Left lobe of liver (tissue), 2 donors: Measurements from ENCODE around the gene GLYR1. TPM values are rescaled to one million over a fixed set of nuclear protein-coding genes. Genes with fewer than 3 reads are reported as not detected.

Source experiments
- ATAC-seq: fragments of 200-7000 bp; cut with Tn5 transposase; one replicate; pipeline ENCODE4 v1.9.1; 2020; ENCODE audit warnings: mild to moderate bottlenecking, moderate library complexity
- DNase-seq: peaks from one replicate; pipeline ENCODE4 v3.0.0-alpha.2; 2020; ENCODE audit warnings: low spot score
- total RNA-seq: library from RNA; stranded (reverse); gene quantifications from one replicate; pipeline ENCODE4 v1.2.1, GENCODE V29; 2021
- donor health status: DM: no; HTN: no; CAD: no; lungs with moderate emphysema.
- donor health status: DM: no; HTN: yes; CAD: no.

The GLYR1 gene
- total RNA-seq, 1 donor from 2014 or later, result 47.1 TPM

- ATAC-seq, result no peak
- DNase-seq, result no peak
These were observed 77.8 kb downstream of the GLYR1 start for GRCh38 chr16:4769306-4769638.

- peak; percentile 90 for ATAC-seq
- peak; percentile 99 for DNase-seq
These were observed 78.4 kb downstream of the GLYR1 start for GRCh38 chr16:4768549-4769305.

GRCh38 chr16:4767872-4768548 is 79.1 kb downstream of the GLYR1 start:
- ATAC-seq, result no peak
- no peak for DNase-seq

- peak; percentile 99 for DNase-seq
- peak; percentile 91 for ATAC-seq
These were observed 80.0 kb downstream of the GLYR1 start, which contains the start of gene ZNF500 for GRCh38 chr16:4766875-4767628. Gene ZNF500 (minus strand): TSS chr16:4767162. CDS start chr16:4765978, 1,184 bp downstream.

- ATAC-seq, result no peak
- DNase-seq, result no peak
These were observed 81.3 kb downstream of the GLYR1 start for GRCh38 chr16:4765511-4766474.

- DNase-seq (no peak), ATAC-seq (no peak)
These were observed 83.3 kb downstream of the GLYR1 start for GRCh38 chr16:4763791-4764190.

GRCh38 chr16:4762205-4762604 is 84.9 kb downstream of the GLYR1 start:
- DNase-seq (no peak), ATAC-seq (no peak)

GRCh38 chr16:4760221-4760910 is 86.7 kb downstream of the GLYR1 start:
- no peak for ATAC-seq
- DNase-seq, result no peak

GRCh38 chr16:4755687-4756086 is 91.4 kb downstream of the GLYR1 start:
- no peak for DNase-seq
- ATAC-seq, result no peak

- DNase-seq, result no peak
- ATAC-seq, result no peak
These were observed 92.2 kb downstream of the GLYR1 start for GRCh38 chr16:4754865-4755264.

GRCh38 chr16:4753227-4753626 is 93.9 kb downstream of the GLYR1 start:
- DNase-seq, result no peak
- ATAC-seq, result no peak

Other genes with a start within 250 kb of the GLYR1 start
- 19.1 TPM for gene UBALD1, start 232.4 kb downstream of the GLYR1 start, total RNA-seq
- 59.5 TPM for gene MGRN1, start 222.5 kb downstream of the GLYR1 start, total RNA-seq
- 40.4 TPM for gene NUDT16L1, start 153.7 kb downstream of the GLYR1 start, total RNA-seq
- gene ANKS3, start 113.0 kb downstream of the GLYR1 start, total RNA-seq, result 10.6 TPM
- 0.45 TPM for gene DNAAF8, start 112.8 kb downstream of the GLYR1 start, total RNA-seq
- 9.5 TPM for gene ZNF500, start 80.1 kb downstream of the GLYR1 start, total RNA-seq
- gene SEPTIN12, start 58.9 kb downstream of the GLYR1 start, total RNA-seq, result not detected
- gene SMIM22, start 51.9 kb downstream of the GLYR1 start, total RNA-seq, result 0.60 TPM
- gene ROGDI, start 44.7 kb downstream of the GLYR1 start, total RNA-seq, result 21.5 TPM
- 18.9 TPM for gene UBN1, start 193 bp upstream of the GLYR1 start, total RNA-seq
- 26.4 TPM for gene PPL, start 89.9 kb upstream of the GLYR1 start, total RNA-seq
- gene SEC14L5, start 111.0 kb upstream of the GLYR1 start, total RNA-seq, result 0.33 TPM
- gene NAGPA, start 186.6 kb upstream of the GLYR1 start, total RNA-seq, result 7.1 TPM
- gene C16orf89, start 218.7 kb upstream of the GLYR1 start, total RNA-seq, result not detected
- 14.9 TPM for gene ALG1, start 224.6 kb upstream of the GLYR1 start, total RNA-seq